Fibroblast of the aortic adventitia (primary cell): ENCODE data around the gene SLC25A41. TPM values are rescaled to one million over a fixed set of nuclear protein-coding genes. Genes with fewer than 3 reads are reported as not detected.

Experiments
- DNase-seq: peaks from one replicate; pipeline ENCODE4 v3.0.0-alpha.2; 2010; ENCODE audit warnings: low read depth
- H3K4me3 ChIP-seq: 2 replicates; pipeline ENCODE4 v1.5.1; 2011; ENCODE audit warnings: low read depth, mild to moderate bottlenecking, control low read depth, low read length, moderate library complexity
- total RNA-seq: library from RNA; depleted of rRNA; stranded (reverse); fragments of >200 nt; gene quantifications from 2 replicates; pipeline ENCODE4 v1.2.3, GENCODE V29; 2012; ENCODE audit warnings: low replicate concordance
- TF ChIP-seq, protein P1 (sequence below): IDR thresholded peaks from 2 replicates; pipeline ENCODE4 v1.5.1; 2011; ENCODE audit warnings: mild to moderate bottlenecking, low read length, control low read depth, inconsistent platforms; ENCODE audit not compliant: insufficient read depth

SLC25A41 gene
- total RNA-seq, 1 donor = not detected

DNA sequence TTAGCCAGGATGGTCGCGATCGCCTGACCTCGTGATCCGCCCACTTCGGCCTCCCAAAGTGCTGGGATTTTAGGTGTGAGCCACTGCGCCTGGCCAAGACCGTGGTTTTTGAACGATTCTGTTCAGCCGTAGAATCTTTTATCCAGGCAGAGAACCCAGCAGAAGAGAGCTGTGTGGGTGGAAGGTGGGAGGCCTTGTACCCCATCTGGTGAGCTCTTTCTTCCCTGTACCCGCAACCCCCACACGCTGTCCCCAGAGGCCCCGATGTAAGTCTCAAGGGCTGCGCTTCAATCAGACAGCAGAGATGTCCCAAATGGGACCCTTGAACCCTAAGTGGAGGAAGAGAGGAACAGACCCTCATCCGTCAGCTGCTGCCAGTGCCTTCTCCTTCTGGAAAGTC lies 22.4 kb upstream of the SLC25A41 start:
- H3K4me3 ChIP-seq = no peak overlapping the region
- no peak for DNase-seq
- TF ChIP-seq, protein P1, sequence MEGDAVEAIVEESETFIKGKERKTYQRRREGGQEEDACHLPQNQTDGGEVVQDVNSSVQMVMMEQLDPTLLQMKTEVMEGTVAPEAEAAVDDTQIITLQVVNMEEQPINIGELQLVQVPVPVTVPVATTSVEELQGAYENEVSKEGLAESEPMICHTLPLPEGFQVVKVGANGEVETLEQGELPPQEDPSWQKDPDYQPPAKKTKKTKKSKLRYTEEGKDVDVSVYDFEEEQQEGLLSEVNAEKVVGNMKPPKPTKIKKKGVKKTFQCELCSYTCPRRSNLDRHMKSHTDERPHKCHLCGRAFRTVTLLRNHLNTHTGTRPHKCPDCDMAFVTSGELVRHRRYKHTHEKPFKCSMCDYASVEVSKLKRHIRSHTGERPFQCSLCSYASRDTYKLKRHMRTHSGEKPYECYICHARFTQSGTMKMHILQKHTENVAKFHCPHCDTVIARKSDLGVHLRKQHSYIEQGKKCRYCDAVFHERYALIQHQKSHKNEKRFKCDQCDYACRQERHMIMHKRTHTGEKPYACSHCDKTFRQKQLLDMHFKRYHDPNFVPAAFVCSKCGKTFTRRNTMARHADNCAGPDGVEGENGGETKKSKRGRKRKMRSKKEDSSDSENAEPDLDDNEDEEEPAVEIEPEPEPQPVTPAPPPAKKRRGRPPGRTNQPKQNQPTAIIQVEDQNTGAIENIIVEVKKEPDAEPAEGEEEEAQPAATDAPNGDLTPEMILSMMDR = no peak

DNA sequence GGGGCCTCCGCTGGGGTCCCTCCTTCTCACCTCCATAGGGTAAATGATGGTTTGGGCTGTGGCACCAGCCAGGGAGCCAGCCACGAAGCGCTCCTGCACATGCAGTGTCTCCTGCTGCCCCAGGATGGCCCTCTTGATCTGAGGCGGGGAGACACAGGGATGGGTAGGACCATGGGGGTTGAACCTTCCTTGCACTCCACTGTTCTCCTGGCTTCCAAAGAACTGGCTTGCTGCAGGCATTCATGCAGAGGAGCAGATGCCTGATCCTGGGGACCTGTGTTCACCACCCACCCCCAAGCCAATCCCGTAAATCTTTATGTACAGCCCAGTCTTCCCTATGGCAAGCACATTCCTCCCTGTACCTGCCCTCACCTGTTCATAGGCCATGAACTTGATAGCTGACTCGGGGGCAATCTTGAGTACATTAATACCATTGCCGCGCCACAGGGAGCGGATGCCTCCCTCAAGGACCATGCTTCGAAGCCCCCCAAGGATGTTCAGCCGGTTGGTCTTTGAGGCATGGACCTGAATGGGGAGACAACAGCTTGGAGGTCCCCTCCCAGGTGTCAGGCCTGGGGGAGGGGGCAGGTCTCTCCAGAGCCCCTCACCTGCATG lies 20.5 kb upstream of the SLC25A41 start:
- TF ChIP-seq, protein P1 = no peak
- DNase-seq = no peak
- no peak overlapping the region for H3K4me3 ChIP-seq

DNA sequence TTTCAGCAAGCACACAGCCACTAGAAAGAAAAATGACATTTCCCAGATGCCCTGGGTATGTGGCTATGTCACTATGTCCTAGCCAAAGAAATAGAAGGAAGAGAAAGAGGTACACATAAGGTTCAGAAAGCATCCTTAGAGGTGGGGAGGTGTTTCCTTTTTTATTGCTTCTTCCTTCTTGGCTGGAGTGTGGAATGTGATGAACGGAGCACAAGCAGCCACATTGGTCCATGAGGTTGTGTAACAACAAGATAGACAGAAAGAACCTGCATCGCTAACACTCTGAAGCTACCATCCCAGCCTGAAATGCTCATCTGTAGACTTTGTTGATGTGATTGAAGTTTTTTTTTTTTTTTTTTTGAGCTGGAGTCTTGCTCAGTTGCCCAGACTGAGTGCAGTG lies 19.3 kb upstream of the SLC25A41 start:
- H3K4me3 ChIP-seq = no peak overlapping the region
- no peak for DNase-seq
- TF ChIP-seq, protein P1 = no peak

DNA sequence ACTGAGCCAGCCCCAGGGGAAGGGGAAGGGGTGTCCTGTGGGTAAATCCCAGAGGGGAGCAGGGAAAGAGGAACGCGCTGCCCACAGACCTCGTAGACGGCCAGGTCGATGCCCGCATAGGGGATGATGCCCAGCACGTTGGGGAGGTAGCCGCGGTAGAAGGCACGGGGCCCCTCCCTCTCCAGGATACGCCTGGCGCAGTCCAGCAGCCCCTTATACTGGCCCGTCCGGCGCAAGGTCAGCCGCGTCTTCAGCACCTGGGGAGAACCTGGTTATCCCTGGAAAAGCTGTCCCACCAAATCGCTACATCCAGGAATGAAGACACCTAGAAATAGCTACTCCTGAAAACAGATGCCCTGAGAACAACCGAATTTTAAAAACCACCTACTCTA lies 18.7 kb upstream of the SLC25A41 start:
- H3K4me3 ChIP-seq = no peak overlapping the region
- TF ChIP-seq, protein P1 = no peak
- DNase-seq = no peak

DNA sequence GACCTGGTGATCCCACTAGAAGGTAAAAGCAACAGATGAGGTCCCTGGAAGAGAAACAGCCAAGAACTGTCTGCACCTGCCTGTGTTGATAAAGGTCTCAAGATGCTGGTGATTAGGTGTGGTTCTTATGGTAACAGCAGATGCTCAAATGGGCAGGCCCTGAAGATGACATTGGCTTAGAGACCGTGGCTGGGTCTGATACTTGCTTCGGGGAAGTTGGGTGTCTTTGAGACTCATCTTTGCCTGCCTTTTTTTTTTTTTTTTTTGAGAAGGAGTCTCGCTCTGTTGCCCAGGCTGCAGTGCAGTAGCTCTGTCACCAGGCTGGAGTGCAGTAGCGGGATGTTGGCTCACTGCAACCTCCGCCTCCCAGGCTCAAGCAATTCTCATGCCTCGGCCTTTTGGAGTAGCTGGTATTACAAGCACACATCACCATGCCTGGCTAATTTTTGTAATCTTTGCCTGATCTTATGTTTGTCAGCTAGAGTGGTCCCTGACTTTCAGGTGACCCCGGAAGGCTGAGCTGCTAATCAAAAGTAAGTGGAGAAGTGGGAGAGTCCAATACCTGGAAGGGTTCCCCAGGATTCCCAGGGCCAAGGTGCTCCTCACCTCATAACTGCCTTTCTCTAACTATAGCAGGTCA lies 18.1 kb upstream of the SLC25A41 start:
- TF ChIP-seq, protein P1 = no peak
- DNase-seq = no peak
- H3K4me3 ChIP-seq = no peak overlapping the region

DNA sequence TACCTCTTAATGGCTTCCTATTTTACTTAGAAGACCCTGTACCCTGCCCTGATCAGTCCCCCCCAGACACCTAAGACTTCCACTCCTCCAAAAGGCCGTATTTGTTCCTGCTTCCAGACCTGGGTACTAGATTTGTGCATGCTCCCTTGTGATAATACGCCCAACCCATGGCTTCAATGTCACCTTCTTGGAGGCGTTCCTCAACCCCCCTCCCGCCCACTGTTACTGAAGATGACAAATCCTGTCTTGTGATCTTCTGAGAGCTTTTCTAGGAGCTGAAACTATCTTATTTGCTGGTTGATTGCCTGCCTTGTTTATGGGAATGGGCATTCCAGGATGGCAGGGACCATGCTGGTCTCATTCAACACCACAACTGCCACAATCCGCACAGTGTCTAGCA lies 16.6 kb upstream of the SLC25A41 start:
- no peak for DNase-seq
- no peak overlapping the region for H3K4me3 ChIP-seq
- TF ChIP-seq, protein P1 = no peak

DNA sequence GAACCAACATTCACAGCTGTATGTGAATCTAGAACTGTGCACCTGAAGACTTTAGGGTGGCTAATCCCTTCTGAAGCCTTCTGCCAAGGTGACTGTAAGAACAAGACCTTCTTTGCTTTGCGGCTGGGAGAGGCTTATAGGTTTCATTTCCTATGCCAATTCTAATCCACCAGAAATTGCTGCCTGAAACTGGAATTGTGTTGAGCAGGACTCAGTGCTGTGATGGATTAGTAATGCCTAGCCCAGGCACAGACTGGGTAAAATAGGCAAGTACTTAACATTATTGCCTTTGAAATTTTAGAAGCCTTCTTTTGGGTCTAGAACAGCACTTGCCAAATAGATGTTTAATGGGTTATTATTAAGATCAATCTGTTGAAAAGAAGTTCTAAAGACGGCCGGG lies 14.5 kb upstream of the SLC25A41 start:
- no peak overlapping the region for H3K4me3 ChIP-seq
- DNase-seq = no peak
- TF ChIP-seq, protein P1 = no peak
